DOHH2 (cell line): Measurements from ENCODE around the gene RFK.

Experiments used
- EZH2phosphoT487 ChIP-seq: fragments of 200-600 bp; sonication (generic); IDR thresholded peaks from 2 replicates; pipeline ENCODE4 v1.6.1; 2017; ENCODE audit warnings: borderline replicate concordance, mild to moderate bottlenecking, antibody characterized with exemption, low read length, moderate library complexity, mixed read lengths
- TF ChIP-seq, protein P1 (sequence below): fragments of 200-600 bp; sonication (generic); IDR thresholded peaks from one replicate; pipeline ENCODE4 v1.5.1; 2014; ENCODE audit warnings: antibody characterized with exemption, mild to moderate bottlenecking, low read depth, low read length; ENCODE audit not compliant: poor library complexity, severe bottlenecking

DNA sequence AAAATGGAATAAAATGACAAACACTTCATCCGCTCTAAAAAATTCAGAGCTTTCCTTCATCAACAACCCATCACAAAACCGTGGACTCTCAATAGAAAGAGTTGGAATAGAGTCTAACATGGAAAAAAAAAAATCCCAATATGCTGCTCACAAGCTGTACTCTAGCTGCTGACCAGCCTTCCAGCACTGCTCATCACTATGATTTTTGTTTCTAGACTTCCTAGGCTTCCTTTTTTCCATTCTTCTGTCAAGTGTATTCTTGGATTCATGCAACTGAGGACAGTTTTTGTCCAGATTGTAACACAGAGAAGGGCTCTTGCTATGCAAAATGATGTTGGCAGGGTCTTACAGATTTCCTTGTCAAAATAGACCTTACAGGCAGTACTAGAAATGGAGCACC lies 34.5 kb downstream of the RFK start:
- TF ChIP-seq, protein P1, sequence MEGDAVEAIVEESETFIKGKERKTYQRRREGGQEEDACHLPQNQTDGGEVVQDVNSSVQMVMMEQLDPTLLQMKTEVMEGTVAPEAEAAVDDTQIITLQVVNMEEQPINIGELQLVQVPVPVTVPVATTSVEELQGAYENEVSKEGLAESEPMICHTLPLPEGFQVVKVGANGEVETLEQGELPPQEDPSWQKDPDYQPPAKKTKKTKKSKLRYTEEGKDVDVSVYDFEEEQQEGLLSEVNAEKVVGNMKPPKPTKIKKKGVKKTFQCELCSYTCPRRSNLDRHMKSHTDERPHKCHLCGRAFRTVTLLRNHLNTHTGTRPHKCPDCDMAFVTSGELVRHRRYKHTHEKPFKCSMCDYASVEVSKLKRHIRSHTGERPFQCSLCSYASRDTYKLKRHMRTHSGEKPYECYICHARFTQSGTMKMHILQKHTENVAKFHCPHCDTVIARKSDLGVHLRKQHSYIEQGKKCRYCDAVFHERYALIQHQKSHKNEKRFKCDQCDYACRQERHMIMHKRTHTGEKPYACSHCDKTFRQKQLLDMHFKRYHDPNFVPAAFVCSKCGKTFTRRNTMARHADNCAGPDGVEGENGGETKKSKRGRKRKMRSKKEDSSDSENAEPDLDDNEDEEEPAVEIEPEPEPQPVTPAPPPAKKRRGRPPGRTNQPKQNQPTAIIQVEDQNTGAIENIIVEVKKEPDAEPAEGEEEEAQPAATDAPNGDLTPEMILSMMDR: no peak
- no peak for TF ChIP-seq EZH2phosphoT487
